ENCODE data around the gene SH2D1A.
"Not testable (repeated sequence)": the region's sequence is repeated elsewhere in the genome, so short reads cannot be mapped to it uniquely, and the experiment has no call there.

The SH2D1A gene

DNA sequence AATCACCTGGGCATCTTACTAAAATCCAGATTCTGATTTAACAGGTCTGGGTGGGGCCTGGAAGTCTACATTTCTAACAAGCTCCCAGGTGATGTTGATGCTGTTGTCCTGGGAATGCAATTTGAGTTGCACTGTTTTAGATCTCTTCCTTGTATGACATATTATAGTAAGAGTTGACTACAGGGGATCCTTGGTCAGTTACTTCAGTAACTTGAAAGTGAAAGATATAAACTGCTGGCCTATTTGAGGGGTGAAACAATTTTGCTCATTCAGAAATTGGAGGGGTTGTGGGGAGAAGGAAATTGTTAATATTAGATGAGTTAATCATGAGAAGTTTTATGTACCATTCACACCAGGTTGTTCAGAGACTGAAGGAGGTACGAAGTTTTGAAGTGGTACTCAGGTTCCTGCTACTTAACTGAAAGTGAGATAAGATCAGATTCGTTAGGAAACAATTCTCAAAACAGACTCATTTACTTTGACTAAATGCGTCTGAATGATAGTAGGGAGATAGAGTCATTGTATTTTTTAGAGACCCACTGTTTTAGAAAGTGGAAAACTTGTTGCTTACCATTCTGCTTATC lies 12.5 kb downstream of the SH2D1A start:
- no peak for DNase-seq

DNA sequence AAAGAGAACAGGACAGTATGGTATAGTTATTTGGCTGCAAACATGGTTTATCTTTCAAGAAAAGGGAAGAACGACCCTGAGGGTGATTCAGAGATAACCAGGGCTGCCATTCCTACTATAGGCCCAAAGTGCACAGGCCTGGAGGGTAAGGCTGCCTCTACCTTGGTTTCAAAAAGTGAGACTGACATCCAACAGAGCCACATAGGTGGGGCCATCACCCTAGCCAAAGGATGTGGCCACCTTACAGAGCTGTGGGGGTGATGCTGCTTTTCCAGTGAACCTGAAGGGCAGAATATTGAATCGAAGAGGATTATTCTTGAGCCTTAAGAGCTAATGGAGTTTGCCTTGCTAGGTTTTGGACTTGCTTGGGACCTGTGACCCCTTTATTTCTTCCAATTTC lies 15.7 kb downstream of the SH2D1A start:
- DNase-seq = no peak

DNA sequence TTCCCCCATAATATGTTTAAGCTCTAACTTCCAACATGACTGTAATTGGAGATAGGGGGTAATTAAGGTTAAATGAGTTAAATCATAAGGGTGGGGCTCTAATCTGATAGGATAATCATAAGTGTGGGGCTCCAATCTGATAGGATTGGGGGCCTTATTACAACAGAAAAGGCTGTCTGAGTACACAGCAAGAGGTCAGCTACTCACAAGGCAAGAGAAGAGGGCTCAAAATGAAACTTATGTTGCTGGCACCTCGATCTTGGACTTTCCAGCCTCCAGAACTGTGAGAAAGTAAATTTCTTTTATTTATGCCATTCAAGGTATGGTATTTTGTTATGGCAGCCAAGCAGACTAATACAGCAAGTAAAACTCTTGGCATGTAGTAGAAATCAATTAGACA lies 16.4 kb downstream of the SH2D1A start:
- no peak for DNase-seq

- no peak for DNase-seq
Measured at GRCh38 chrX:124369722-124370121, 23.4 kb downstream of the SH2D1A start.

DNA sequence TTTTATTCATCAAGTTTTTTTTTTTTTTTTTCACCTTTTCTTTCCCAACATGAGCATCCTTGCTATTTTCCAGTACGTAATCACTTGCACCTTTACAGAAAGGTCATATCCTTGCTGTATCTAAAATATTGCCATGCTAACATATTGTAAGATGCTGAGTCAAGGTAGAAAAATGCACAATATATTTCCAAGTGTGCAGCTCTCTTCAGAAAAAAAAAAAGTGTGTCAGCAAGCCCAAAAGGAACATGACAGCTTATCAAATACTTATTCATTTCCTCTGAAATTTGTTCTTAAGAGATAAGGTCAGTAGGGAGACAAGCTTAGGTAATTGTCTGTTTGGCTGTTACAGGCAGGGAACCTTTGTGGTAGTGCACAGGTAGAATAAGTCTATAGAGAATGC lies 27.0 kb downstream of the SH2D1A start:
- DNase-seq = no peak

DNA sequence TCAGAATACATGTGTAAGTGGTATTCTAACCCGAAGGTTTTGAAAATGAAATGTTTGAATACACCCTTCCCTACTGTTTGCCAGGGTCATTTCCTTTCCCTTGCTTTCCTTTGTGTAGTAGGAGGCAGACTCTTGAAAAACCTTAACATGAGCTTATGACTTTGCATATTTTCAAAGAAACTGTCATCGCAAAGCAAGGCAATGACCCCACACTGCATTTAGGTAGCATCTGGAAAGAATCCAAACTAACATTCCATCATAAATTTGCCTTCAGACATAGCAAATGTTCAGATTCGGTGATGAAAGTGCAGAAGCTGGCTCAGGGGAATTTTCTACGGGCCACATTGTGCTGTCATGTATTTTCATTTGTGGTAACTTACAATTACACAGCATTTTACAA lies 32.3 kb downstream of the SH2D1A start:
- no peak for DNase-seq

DNA sequence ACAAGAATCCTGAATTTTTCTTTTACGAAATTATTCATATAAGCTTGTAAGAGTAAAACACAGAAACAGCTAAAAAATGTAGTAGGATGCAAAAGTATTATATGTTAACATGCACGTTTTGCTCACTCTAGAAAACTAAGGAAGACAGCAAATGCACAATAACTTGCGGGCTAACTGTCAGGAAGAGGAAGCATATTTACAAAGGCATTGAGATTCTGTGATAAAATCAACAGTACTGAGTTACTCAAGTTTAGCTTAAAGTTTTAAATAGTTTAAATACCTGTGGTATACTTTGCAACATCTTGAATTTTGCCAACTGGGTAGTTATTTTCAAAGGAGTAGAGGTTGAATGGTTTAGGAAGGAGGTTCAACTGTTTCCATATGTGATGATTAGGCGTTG lies 37.0 kb downstream of the SH2D1A start:
- DNase-seq = no peak

DNA sequence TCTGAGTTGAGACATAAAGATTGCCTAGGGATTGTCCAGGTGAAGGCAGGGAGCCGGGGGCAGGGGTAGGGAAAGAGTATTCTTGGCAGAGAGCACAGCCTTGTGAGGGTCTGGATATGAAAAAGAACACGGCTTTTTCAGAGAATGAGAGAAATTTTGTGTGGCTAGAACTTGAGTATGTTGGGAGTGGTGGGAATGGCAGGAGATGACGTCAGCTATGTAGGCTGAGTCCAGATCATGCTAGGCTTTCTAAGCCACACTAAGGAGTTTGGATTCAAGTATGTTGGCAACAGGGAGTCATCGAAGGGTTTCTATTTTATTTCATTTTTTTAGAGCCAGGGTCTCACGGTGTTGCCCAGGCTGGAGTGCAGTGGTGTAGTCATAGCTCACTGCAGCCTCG lies 40.0 kb downstream of the SH2D1A start:
- DNase-seq = no peak

DNA sequence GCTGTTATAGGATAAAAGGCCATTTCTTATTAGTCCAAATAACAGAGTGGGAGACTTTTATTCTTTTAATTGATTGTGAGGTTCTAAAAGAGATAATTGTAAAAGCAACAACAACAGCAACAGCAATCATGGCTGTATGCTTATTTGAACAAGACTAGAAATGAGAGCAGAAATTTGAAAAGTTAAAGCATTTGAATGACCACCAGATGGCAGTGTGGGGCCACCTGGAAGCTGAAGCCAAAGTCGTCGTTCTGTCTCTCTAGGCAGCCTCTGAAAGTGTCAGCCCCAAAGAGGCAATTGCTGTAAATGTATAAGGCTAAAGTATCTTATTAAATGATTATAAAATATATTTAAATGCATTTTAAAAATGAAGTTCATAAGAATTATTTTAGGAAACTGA lies 42.2 kb downstream of the SH2D1A start:
- DNase-seq = peak; percentile 13

DNA sequence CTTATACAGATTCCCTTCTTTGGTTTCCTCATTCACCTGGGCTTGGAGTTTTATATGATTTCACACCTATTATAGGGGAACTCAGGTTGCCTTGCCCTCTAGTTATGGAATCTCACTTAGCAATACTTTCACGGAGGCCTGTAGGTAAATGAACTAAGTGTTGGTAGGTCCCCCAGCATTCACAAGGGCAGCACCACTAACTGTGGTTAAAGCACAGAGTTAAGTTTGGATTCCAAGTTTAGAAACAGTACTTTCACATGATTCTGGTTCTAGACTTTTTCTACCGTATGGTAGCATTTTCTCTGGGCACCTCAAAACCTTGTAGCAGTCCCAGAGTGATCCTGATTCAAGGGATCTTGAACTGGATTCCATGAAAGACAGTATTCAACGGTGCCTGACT lies 46.4 kb downstream of the SH2D1A start:
- DNase-seq = no peak

- no peak for DNase-seq
Measured at GRCh38 chrX:124393238-124393637, 46.9 kb downstream of the SH2D1A start.

DNA sequence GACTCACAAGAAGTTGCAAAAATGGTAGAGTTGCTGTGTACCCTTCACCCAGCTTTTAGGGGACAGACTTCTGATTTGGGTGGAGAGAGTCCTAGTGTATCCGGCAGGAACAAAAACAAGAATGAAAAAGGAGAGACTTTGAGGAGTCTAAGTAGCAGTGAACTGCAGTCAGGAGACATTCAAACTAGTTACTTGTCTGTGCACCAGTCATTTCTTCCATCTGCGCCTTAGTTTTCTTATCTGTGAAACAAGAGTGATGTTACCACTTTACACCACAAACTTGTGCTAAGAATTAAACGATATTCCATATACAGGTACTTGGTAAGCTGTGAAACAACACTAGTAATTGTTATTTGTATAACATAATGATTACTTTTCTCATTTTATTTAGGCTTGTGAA lies 47.3 kb downstream of the SH2D1A start:
- DNase-seq = no peak

DNA sequence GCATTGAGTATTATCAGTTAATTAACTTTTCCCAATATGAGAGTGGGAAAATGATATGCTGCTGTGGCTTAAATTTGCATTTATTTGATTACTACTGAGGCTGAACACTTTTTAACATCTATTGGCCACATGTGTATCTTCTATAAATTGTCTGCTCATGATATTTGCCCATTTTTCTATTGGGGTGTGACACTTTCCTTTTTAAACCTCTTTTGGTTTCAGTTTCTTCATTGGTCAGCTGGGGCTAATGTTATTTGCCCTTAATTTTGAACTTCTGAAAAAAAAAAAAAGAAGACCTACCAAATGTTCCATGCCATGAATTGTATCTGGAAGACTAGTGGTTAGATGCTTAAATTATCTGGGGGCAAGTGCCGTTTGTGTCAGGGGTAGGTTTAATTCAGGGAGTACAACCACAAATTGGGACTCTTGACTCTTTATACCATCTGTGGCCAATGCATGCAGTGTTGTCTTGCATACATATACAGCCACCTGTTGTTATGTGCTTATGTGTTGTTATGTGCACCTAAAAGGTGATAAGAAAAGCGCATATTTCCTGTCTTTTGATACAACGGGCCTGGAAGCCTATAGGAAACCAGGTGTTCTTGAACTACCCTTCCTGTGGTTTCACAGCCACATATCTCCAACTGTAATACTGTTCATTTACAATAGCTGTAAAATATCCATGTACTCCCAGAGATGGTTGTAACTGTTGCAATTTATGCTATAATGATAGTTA lies 49.0 kb downstream of the SH2D1A start:
- no peak for DNase-seq

DNA sequence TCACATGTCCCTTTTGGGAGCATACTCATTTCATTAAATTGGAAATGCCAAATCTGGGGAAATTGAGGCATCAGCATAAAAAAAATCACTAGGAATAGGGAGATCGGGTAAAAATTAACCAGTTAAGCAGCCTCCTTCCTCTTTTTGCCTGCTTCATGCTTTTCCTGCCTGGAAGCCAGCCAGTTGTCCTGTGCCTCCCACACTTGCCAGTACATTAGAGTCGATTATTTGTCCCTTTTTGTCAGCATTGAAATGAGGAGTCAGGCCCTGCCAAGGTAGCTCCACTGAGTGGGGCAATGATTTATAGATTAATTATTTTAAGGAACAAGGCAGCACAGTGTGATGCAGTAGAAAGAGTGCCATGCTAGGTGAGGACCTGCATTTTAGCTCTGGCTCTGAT lies 55.3 kb downstream of the SH2D1A start:
- DNase-seq = no peak

- DNase-seq = no peak
Measured at GRCh38 chrX:124405868-124406267, 59.5 kb downstream of the SH2D1A start.

DNA sequence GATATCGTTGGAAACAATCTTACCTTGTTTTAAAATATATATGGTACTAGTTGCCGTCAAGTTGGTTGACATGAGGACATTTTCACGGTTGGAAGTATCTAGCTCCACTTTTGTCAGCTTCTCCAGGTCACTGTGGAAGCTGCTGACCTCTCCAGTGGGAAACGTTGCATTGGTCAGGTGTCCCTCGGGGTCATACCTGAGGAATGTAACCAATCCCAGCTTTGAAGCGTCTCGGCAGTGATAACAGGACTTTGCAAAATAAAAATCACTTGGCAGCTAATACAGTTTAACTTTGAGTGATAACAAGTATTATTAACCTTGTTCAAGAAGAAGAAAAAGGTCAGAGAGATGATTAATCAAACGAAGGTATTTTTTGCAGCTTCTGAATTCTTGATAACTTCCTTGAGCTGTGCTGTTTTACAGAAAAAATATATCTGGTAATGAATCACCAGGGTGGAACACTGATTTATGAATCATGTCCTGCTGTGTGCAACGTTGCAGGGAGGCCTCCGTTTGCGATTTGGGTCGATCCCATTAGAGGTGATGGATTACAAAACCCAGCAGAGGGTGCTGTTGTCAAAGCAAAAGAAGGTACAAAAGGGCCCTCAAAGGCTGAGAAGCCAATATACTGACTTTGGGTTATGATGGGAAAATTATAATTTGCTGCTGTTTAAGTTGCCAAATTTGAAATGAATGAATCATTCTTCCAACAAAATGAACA lies 60.1 kb downstream of the SH2D1A start:
- peak; percentile 17 for DNase-seq

- no peak for DNase-seq
Measured at GRCh38 chrX:124407226-124407625, 60.9 kb downstream of the SH2D1A start.

DNA sequence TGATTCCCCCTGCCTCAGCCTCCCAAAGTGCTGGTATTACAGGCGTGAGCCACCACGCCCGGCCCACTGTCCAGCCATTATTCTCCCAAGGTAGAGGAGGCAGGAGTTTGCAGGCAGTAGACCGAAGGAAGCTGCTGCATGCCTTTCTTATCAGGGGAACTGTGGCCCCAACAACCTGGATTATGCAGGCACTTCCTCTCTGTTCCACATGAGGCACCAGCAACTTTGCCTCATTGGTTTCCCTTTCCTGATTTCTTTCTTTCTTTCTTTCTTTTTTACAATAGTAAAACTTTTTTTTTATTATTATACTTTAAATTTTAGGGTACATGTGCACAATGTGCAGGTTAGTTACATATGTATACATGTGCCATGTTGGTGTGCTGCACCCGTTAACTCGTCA lies 62.0 kb downstream of the SH2D1A start:
- not testable (repeated sequence) for DNase-seq

DNA sequence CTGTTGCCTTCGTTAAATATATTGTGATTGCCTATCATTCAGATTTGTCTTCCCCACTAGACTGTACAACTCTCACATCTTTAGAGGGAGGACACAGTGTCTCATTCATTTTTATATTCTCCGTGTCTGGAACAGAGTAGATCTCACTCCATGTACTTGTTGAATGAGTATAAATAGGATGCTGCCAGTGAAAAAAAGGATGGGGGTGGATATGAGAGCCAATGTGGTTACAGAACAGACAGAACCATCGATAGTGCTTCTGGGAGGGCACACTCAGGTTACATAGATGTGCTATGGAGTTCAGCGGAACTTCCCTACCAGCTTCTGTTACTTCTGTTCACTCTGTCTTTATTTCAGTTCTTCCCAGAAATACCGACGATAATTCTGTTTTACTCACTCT lies 66.9 kb downstream of the SH2D1A start:
- DNase-seq = no peak

- no peak for DNase-seq
Measured at GRCh38 chrX:124414281-124414680, 67.9 kb downstream of the SH2D1A start.

- DNase-seq = no peak
Measured at GRCh38 chrX:124415115-124415800, 68.9 kb downstream of the SH2D1A start.

DNA sequence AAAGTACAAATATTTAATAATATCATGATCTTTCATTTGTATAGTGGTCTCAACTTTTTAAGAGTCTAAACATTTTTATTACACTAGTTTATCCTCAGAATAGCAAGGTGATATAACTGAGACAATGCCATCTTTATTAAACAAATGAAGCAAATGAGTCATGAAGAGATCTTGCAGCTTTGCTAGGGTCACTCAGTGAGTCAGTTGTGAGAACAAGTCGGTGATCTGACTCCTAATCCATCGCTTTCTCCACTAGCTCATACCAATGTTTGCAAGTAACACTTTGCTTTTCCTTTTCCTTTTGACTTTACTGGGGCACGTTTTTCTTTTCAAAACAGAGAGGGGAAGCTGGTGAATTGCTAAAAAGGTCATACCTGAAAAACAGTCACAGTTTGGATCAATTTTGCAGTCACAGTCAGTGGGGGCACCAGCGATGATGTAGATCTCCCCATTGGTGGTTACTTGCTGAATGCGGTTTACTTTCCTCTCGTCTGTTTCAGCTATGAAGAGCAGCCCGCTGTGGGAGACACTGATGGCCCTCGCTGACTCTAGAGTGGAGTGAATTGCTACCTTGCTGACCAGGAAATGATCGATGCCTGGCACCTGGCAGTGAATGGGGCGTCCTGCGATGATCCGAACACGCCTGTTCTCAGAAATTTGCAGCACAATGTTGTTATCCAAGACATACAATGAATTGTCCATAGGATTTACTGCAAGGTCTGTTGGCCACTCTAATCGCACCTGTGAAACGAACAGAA lies 75.7 kb downstream of the SH2D1A start:
- DNase-seq = no peak

Measured in HCEC 1CT (cell line).